HCT116 (cell line): ENCODE data around the gene LCOR. TPM values are rescaled to one million over a fixed set of nuclear protein-coding genes. Genes with fewer than 3 reads are reported as not detected.

ENCODE experiments used
- ATAC-seq: fragments of 200-7000 bp; cut with Tn5 transposase; 2 replicates; pipeline ENCODE4 v1.9.1; 2020; ENCODE audit warnings: mild to moderate bottlenecking, moderate library complexity
- Bru-seq: library from RNA; stranded (reverse); fragments of 400-500 nt; gene quantifications from one replicate; lab custom pipeline; 2021; lab: Mats Ljungman, UMichigan
- BruChase-seq, 2 experiments: library from RNA; stranded (reverse); fragments of 400-500 nt; gene quantifications; one replicate each; lab custom pipeline; 2021; lab: Mats Ljungman, UMichigan
- BruUV-seq: library from RNA; stranded (reverse); fragments of 400-500 nt; replicated peaks from 2 replicates; lab custom pipeline; 2021; lab: Mats Ljungman, UMichigan
- CTCF ChIA-PET: fragments of 300-600 bp; sonication (Branson Sonifier 250); formaldehyde crosslinking; loops from one replicate; lab custom pipeline; 2021; ENCODE audit warnings: antibody characterized with exemption; lab: Charles Lee
- POLR2A ChIA-PET: fragments of 300-600, 350-600 bp; sonication (Branson Sonifier 250); formaldehyde crosslinking; loops from one replicate; lab custom pipeline; 2021; ENCODE audit warnings: antibody characterized with exemption; lab: Charles Lee
- RAD21 ChIA-PET, 2 experiments: fragments of 300-600 bp; sonication (Branson Sonifier 250); formaldehyde crosslinking; loops; one replicate each; lab custom pipeline; 2023; ENCODE audit warnings: low total read pairs in 2 of 2; ENCODE audit not compliant: uncharacterized antibody in 2 of 2, unreplicated experiment in 2 of 2, low non-redundant PET in 1 of 2; lab: Charles Lee
- DNase-seq: peaks from one replicate; pipeline ENCODE4 v3.0.0-alpha.2; 2010; ENCODE audit warnings: low read depth, low spot score
- H2AFZ ChIP-seq: fragments of 200-600 bp; shearing (Covaris generic), sonication (generic); 2 replicates; pipeline ENCODE4 v1.6.1; 2017; ENCODE audit warnings: low read depth, mixed run types, mixed read lengths, antibody characterized with exemption, low read length; ENCODE audit not compliant: poor library complexity, severe bottlenecking
- H3K27ac ChIP-seq: 2 replicates; pipeline ENCODE4 v1.5.1; 2012; ENCODE audit warnings: low read depth, low read length
- H3K27me3 ChIP-seq: fragments of 200-600 bp; sonication (generic); 2 replicates; pipeline ENCODE4 v1.6.1; 2016; ENCODE audit warnings: mixed run types, low read length, mixed read lengths; ENCODE audit not compliant: insufficient read depth
- H3K36me3 ChIP-seq, 2 experiments: fragments of 200-500 bp in 1 of 2; fragments of 200-600 bp in 1 of 2; sonication (Bioruptor generic) in 1 of 2; sonication (generic) in 1 of 2; 2 replicates each; pipeline versions ENCODE4 v1.5.1 to v1.6.1; 2014 to 2016; ENCODE audit warnings: low read length in 2 of 2, inconsistent platforms in 1 of 2, mixed read lengths in 1 of 2, mixed run types in 1 of 2; ENCODE audit not compliant: insufficient read depth in 2 of 2, control insufficient read depth in 1 of 2
- H3K4me1 ChIP-seq, 2 experiments: fragments of 200-600 bp in 1 of 2; sonication (generic) in 1 of 2; 2 replicates each; pipeline versions ENCODE4 v1.5.1 to v1.6.1; 2012 to 2017; ENCODE audit warnings: low read length in 2 of 2, inconsistent platforms in 1 of 2, mild to moderate bottlenecking in 1 of 2, mixed read lengths in 1 of 2, mixed run types in 1 of 2, moderate library complexity in 1 of 2; ENCODE audit not compliant: insufficient read depth in 2 of 2, control insufficient read depth in 1 of 2
- H3K4me2 ChIP-seq: fragments of 200-600 bp; sonication (generic); 2 replicates; pipeline ENCODE4 v1.6.1; 2017; ENCODE audit warnings: mixed run types, low read length, mixed read lengths
- H3K4me3 ChIP-seq, 2 experiments: fragments of 200-600 bp in 1 of 2; sonication (generic) in 1 of 2; replicated peaks in 1 of 2; 2 replicates each; pipeline ENCODE4 v1.5.1; 2011 to 2016; ENCODE audit warnings: low read length in 2 of 2, control low read depth in 1 of 2, low read depth in 1 of 2, mild to moderate bottlenecking in 1 of 2, mixed read lengths in 1 of 2, mixed run types in 1 of 2
- H3K79me2 ChIP-seq: fragments of 200-600 bp; sonication (generic); 2 replicates; pipeline ENCODE4 v1.6.1; 2017; ENCODE audit warnings: mild to moderate bottlenecking, mixed run types, low read length, moderate library complexity, mixed read lengths; ENCODE audit not compliant: insufficient read depth
- H3K9ac ChIP-seq: fragments of 200-600 bp; sonication (generic); 2 replicates; pipeline ENCODE4 v1.6.1; 2016; ENCODE audit warnings: low read length, mixed read lengths
- H3K9me2 ChIP-seq: fragments of 200-600 bp; sonication (generic), shearing (Covaris generic); 2 replicates; pipeline ENCODE4 v1.6.1; 2017; ENCODE audit warnings: mixed run types, mild to moderate bottlenecking, moderate library complexity; ENCODE audit not compliant: insufficient read depth
- H3K9me3 ChIP-seq, 2 experiments: fragments of 200-500 bp in 1 of 2; fragments of 200-600 bp in 1 of 2; sonication (Bioruptor generic) in 1 of 2; sonication (generic) in 1 of 2; 2 replicates each; pipeline ENCODE4 v1.6.1; 2014 to 2017; ENCODE audit warnings: low read length in 2 of 2, mixed read lengths in 2 of 2, inconsistent platforms in 1 of 2, low read depth in 1 of 2, mild to moderate bottlenecking in 1 of 2, mixed run types in 1 of 2, moderate library complexity in 1 of 2; ENCODE audit not compliant: control insufficient read depth in 1 of 2, insufficient read depth in 1 of 2
- H4K20me1 ChIP-seq: fragments of 200-600 bp; sonication (generic), shearing (Covaris generic); 2 replicates; pipeline ENCODE4 v1.6.1; 2017; ENCODE audit warnings: mixed run types, mild to moderate bottlenecking, moderate library complexity; ENCODE audit not compliant: insufficient read depth
- EGR1 ChIP-seq: IDR thresholded peaks from 2 replicates; pipeline ENCODE4 v1.6.1; 2012; ENCODE audit warnings: low read depth
- POLR2A ChIP-seq: IDR thresholded peaks from 2 replicates; pipeline ENCODE4 v1.7.0; 2011; ENCODE audit warnings: borderline replicate concordance; ENCODE audit not compliant: insufficient read depth, insufficient read length; ENCODE audit errors: extremely low read depth
- POLR2AphosphoS5 ChIP-seq: IDR thresholded peaks from 2 replicates; pipeline ENCODE4 v1.6.1; 2011; ENCODE audit warnings: mild to moderate bottlenecking, low read depth, low read length, moderate library complexity
- RAD21 ChIP-seq: IDR thresholded peaks from 2 replicates; pipeline ENCODE4 v1.6.1; 2012; ENCODE audit warnings: low read depth, mild to moderate bottlenecking
- SIN3A ChIP-seq: IDR thresholded peaks from 2 replicates; pipeline ENCODE4 v1.6.1; 2012; ENCODE audit warnings: low read depth
- SP1 ChIP-seq: IDR thresholded peaks from 2 replicates; pipeline ENCODE4 v1.6.1; 2012; ENCODE audit warnings: low read depth
- ZFX ChIP-seq: fragments of 450-650 bp; IDR thresholded peaks from 2 replicates; pipeline ENCODE4 v1.6.1; 2017
- intact Hi-C: fragments of 100-400 bp; cut with micrococcal nuclease; formaldehyde crosslinking; loops from 2 replicates; pipeline ENCODE4 v1.10.0; 2022
- long read RNA-seq: library from polyadenylated mRNA; unstranded; transcript quantifications from one replicate; pipeline ENCODE4 v2.0.0, GENCODE V29; 2021; ENCODE audit not compliant: unreplicated experiment
- polyA plus RNA-seq: library from polyadenylated mRNA; unstranded; fragments of >200 nt; gene quantifications from 2 replicates; pipeline ENCODE4 v1.2.1, GENCODE V29; 2012; ENCODE audit warnings: missing spikeins
- total RNA-seq: library from RNA; stranded (reverse); gene quantifications from one replicate; pipeline ENCODE4 v1.2.1, GENCODE V29; 2021; ENCODE audit not compliant: unreplicated experiment
- TF ChIP-seq, protein P1 (sequence below): IDR thresholded peaks from 2 replicates; pipeline ENCODE4 v1.6.1; 2012
- TF ChIP-seq, protein P2 (sequence below): IDR thresholded peaks from 2 replicates; pipeline ENCODE4 v1.6.1; 2012
- TF ChIP-seq, protein P3 (sequence below): IDR thresholded peaks from 2 replicates; pipeline ENCODE4 v1.6.1; 2012; ENCODE audit warnings: low read depth

LCOR gene
- total RNA-seq (59.9 TPM), Bru-seq, nascent RNA (percentile 90 among the genes with signal in this experiment), BruChase-seq, experiment 1, labeled RNA remaining after a 6-hour chase (percentile 93 among the genes with signal in this experiment), BruChase-seq, experiment 2, labeled RNA remaining after a 2-hour chase (percentile 93 among the genes with signal in this experiment)
- 6.2 and 7.0 TPM in 2 replicates for polyA plus RNA-seq
- long read RNA-seq, full-length matches to known transcripts = 22 of 100 reads
- long read RNA-seq, partial matches to known transcripts = 15 of 100 reads
- long read RNA-seq, other reads (novel, unspliced or antisense) = 63 of 100 reads

DNA sequence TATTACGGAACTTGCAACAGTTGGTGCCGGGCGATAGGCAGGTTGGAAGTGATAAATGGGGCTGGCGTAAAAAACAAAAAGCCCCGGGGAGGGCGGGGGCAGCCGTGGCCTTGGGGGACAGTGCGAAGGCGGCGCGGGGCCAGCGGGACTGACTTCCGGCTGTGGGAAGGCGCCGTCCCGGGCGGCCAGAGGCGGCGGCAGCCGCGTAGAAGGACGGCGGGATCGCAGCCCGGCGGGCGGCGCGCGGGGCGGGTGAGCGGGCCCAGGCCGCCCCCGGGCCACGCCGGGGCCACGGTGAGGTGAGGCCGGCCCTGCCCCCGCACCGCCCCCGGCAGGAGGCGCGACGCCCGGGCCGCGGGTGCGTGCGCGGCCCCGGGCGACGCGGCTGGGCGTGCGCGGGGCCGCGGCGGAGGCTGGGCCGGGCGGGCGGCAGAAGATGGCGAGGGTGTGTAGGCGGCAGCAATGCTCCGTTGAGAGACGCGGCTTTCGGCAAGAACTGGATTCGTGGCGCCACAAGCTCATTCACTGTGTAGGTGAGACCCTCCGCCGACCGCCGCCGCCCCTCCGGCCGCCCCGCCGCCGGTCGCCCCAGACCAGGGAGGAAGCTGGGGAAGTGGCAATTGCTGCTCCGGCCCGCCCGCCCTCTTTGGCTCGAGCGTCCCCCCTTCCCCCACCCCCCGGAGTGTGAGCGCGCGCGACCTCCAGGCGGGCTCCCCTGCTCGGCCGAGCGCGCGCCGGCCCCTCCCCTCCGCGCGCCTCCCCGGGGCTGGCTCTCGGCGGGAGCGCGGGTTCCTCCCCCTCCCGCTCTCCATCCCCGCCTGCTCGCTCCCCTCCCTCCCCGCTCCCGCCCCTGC is at the start of gene LCOR:
Gene LCOR, plus strand, starts transcription at position 432 of the 854 bp plus-strand sequence. CDS start 116,760 bp downstream, outside the sequence.
- peak within 1 kb of the TSS; percentile 83 for H2AFZ ChIP-seq
- TF ChIP-seq EGR1 = no peak; the same call in 1 of the 2 replicates
- TF ChIP-seq, protein P1, sequence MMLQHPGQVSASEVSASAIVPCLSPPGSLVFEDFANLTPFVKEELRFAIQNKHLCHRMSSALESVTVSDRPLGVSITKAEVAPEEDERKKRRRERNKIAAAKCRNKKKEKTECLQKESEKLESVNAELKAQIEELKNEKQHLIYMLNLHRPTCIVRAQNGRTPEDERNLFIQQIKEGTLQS = no peak
- peak; percentile 58 for TF ChIP-seq SIN3A
- peak; percentile 16; the same call in 1 of the 2 replicates for TF ChIP-seq SP1
- TF ChIP-seq POLR2AphosphoS5 = peak; percentile 85
- TF ChIP-seq ZFX = peak; percentile 55
- no peak for TF ChIP-seq RAD21
- TF ChIP-seq, protein P2, sequence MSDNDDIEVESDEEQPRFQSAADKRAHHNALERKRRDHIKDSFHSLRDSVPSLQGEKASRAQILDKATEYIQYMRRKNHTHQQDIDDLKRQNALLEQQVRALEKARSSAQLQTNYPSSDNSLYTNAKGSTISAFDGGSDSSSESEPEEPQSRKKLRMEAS = 0 out of 2 replicates have a peak, but pooled peaks have one; percentile 31
- TF ChIP-seq, protein P3, sequence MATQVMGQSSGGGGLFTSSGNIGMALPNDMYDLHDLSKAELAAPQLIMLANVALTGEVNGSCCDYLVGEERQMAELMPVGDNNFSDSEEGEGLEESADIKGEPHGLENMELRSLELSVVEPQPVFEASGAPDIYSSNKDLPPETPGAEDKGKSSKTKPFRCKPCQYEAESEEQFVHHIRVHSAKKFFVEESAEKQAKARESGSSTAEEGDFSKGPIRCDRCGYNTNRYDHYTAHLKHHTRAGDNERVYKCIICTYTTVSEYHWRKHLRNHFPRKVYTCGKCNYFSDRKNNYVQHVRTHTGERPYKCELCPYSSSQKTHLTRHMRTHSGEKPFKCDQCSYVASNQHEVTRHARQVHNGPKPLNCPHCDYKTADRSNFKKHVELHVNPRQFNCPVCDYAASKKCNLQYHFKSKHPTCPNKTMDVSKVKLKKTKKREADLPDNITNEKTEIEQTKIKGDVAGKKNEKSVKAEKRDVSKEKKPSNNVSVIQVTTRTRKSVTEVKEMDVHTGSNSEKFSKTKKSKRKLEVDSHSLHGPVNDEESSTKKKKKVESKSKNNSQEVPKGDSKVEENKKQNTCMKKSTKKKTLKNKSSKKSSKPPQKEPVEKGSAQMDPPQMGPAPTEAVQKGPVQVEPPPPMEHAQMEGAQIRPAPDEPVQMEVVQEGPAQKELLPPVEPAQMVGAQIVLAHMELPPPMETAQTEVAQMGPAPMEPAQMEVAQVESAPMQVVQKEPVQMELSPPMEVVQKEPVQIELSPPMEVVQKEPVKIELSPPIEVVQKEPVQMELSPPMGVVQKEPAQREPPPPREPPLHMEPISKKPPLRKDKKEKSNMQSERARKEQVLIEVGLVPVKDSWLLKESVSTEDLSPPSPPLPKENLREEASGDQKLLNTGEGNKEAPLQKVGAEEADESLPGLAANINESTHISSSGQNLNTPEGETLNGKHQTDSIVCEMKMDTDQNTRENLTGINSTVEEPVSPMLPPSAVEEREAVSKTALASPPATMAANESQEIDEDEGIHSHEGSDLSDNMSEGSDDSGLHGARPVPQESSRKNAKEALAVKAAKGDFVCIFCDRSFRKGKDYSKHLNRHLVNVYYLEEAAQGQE = no peak
- peak; percentile 78 for TF ChIP-seq POLR2A
- ChIA-PET RAD21 (interaction anchor here in 1 of 2 experiments (0.7 kb wide), 1 partner anchor 191 kb away, joined by 3 read pairs; no protein-coding TSS in a partner anchor), CTCF (no interaction called here), POLR2A (no interaction called here)
- no peaks in the 10 kb centered on the region for H3K27me3 ChIP-seq
- H3K4me3 ChIP-seq = peak within 1 kb of the TSS; percentile 68 to 76
- peaks cover 38% of the 10 kb centered on the region for H3K79me2 ChIP-seq
- ATAC-seq (peak; percentile 80), DNase-seq (peak; percentile 59)
- no peaks in the 10 kb centered on the region for H3K9me3 ChIP-seq
- peak within 1 kb of the TSS; percentile 85 for H3K27ac ChIP-seq
- no peaks in the 10 kb centered on the region for H3K36me3 ChIP-seq
- H3K4me1 ChIP-seq = peaks cover 16 to 29% of the 10 kb centered on the region in 2 experiments
- H4K20me1 ChIP-seq = no peaks in the 10 kb centered on the region
- H3K9me2 ChIP-seq = no peaks in the 10 kb centered on the region
- BruUV-seq = no TSS peak
- intact Hi-C loops = loop anchor here (2.0 to 5.0 kb wide), 3 partner anchors 255 to 455 kb away; no protein-coding TSS in a partner anchor
- H3K4me2 ChIP-seq = peak within 1 kb of the TSS; percentile 85
- H3K9ac ChIP-seq = peak within 1 kb of the TSS; percentile 74
